GM12878 (cell line): ENCODE measurements around the gene PCED1B. TPM values are rescaled to one million over a fixed set of nuclear protein-coding genes. Genes with fewer than 3 reads are reported as not detected.

Experiments used
- ATAC-seq: fragments of 200-7000 bp; cut with Tn5 transposase; 3 replicates; pipeline ENCODE4 v1.9.1; 2020; ENCODE audit warnings: mild to moderate bottlenecking, moderate library complexity
- BruUV-seq: library from RNA; stranded (reverse); fragments of 400-500 nt; replicated peaks from 2 replicates; lab custom pipeline; 2021; lab: Mats Ljungman, UMichigan
- CTCF ChIA-PET: fragments of 300-600 bp; sonication (Branson Sonifier 250); formaldehyde crosslinking; extraction: SDS; loops from one replicate; lab custom pipeline; 2021; ENCODE audit warnings: inconsistent platforms; lab: Yijun Ruan, JAX
- POLR2A ChIA-PET: fragments of 350-600 bp; formaldehyde crosslinking; extraction: SDS; loops from one replicate; lab custom pipeline; 2021; ENCODE audit warnings: inconsistent platforms; lab: Charles Lee
- RAD21 ChIA-PET: fragments of 300-600 bp; sonication (Branson Sonifier 250); formaldehyde crosslinking; loops from one replicate; lab custom pipeline; 2023; ENCODE audit warnings: antibody characterized with exemption; ENCODE audit not compliant: unreplicated experiment; lab: Charles Lee
- SMC1A ChIA-PET: fragments of 300-600 bp; sonication (Branson Sonifier 250); formaldehyde crosslinking; loops from one replicate; lab custom pipeline; 2023; ENCODE audit not compliant: unreplicated experiment, uncharacterized antibody; lab: Charles Lee
- DNase-seq: peaks from one replicate; pipeline ENCODE4 v3.0.0-alpha.2; 2011; ENCODE audit warnings: low read depth, low spot score
- FAIRE-seq: peaks from 3 replicates; lab custom pipeline; 2011; peaks lifted over from hg19 to GRCh38; lab: Jason Lieb, UNC
- H2AFZ ChIP-seq: 2 replicates; pipeline ENCODE4 v1.6.0; 2011; ENCODE audit warnings: low read depth, low read length, control low read depth; ENCODE audit not compliant: control insufficient read depth
- H3K27ac ChIP-seq: 2 replicates; pipeline ENCODE4 v1.5.1; 2011; ENCODE audit warnings: control low read depth; ENCODE audit not compliant: control insufficient read depth, insufficient read depth
- H3K27me3 ChIP-seq, 2 experiments: replicated peaks in 1 of 2; 2 replicates each; pipeline versions ENCODE4 v1.6.0 to v1.6.1; 2011; ENCODE audit warnings: low read length in 1 of 2; ENCODE audit not compliant: control insufficient read depth in 2 of 2, insufficient read depth in 2 of 2
- H3K36me3 ChIP-seq, 2 experiments: 2 replicates each; pipeline ENCODE4 v1.5.1; 2011; ENCODE audit warnings: low read length in 1 of 2; ENCODE audit not compliant: control insufficient read depth in 2 of 2, insufficient read depth in 2 of 2
- H3K4me1 ChIP-seq: 2 replicates; pipeline ENCODE4 v1.6.1; 2011; ENCODE audit warnings: mild to moderate bottlenecking, low read length, moderate library complexity, mixed read lengths; ENCODE audit not compliant: control insufficient read depth, insufficient read depth
- H3K4me2 ChIP-seq: 2 replicates; pipeline ENCODE4 v1.6.0; 2011; ENCODE audit warnings: control low read depth; ENCODE audit not compliant: control insufficient read depth, insufficient read depth
- H3K4me3 ChIP-seq: fragments of 200-600 bp; sonication (generic); 2 replicates; pipeline ENCODE4 v1.5.1; 2016
- H3K79me2 ChIP-seq: 2 replicates; pipeline ENCODE4 v1.6.0; 2011; ENCODE audit warnings: low read length; ENCODE audit not compliant: control insufficient read depth, insufficient read depth
- H3K9ac ChIP-seq: 2 replicates; pipeline ENCODE4 v1.8.0; 2011; ENCODE audit warnings: low read length, control low read depth, mixed read lengths; ENCODE audit not compliant: control insufficient read depth, insufficient read depth
- H3K9me3 ChIP-seq: replicated peaks from 3 replicates; pipeline ENCODE4 v1.5.1; 2011; ENCODE audit warnings: mild to moderate bottlenecking, low read length; ENCODE audit not compliant: control insufficient read depth, insufficient read depth
- H4K20me1 ChIP-seq: 2 replicates; pipeline ENCODE4 v1.6.0; 2011; ENCODE audit not compliant: control insufficient read depth, insufficient read depth
- BRCA1 ChIP-seq: IDR thresholded peaks from 2 replicates; pipeline ENCODE4 v1.6.1; 2011; ENCODE audit warnings: low read depth, low read length, improper control_type of control experiment
- FOXK2 ChIP-seq: fragments of 450-650 bp; IDR thresholded peaks from 2 replicates; pipeline ENCODE4 v1.6.1; 2017; ENCODE audit warnings: mild to moderate bottlenecking, moderate library complexity
- HCFC1 ChIP-seq: fragments of 150-350 bp; IDR thresholded peaks from 2 replicates; pipeline ENCODE4 v1.6.1; 2014; ENCODE audit warnings: low read length
- JUND ChIP-seq: IDR thresholded peaks from 2 replicates; pipeline ENCODE4 v1.6.1; 2012; ENCODE audit warnings: low read depth, mild to moderate bottlenecking, low read length, improper control_type of control experiment, moderate library complexity
- KDM1A ChIP-seq: fragments of 200-600 bp; sonication (generic); IDR thresholded peaks from 2 replicates; pipeline ENCODE4 v1.6.1; 2016; ENCODE audit warnings: borderline replicate concordance
- KLF5 ChIP-seq: fragments of 450-650 bp; IDR thresholded peaks from 2 replicates; pipeline ENCODE4 v1.6.1; 2014; ENCODE audit warnings: mild to moderate bottlenecking; ENCODE audit not compliant: partially characterized antibody
- MTA3 ChIP-seq: IDR thresholded peaks from 2 replicates; pipeline ENCODE4 v1.6.1; 2012; ENCODE audit warnings: low read length, inconsistent platforms, borderline replicate concordance
- NRF1 ChIP-seq: conservative IDR thresholded peaks from 2 replicates; pipeline ENCODE4 v1.6.1; 2011; ENCODE audit warnings: mild to moderate bottlenecking, low read depth, low read length, improper control_type of control experiment
- PAX5 ChIP-seq: IDR thresholded peaks from 2 replicates; pipeline ENCODE4 v1.6.1; 2011; ENCODE audit warnings: low read depth, low read length, borderline replicate concordance
- PML ChIP-seq: IDR thresholded peaks from 2 replicates; pipeline ENCODE4 v1.6.1; 2012; ENCODE audit warnings: low read length, inconsistent platforms
- POLR2AphosphoS5 ChIP-seq: IDR thresholded peaks from 2 replicates; pipeline ENCODE4 v1.6.1; 2011; ENCODE audit warnings: mild to moderate bottlenecking, low read length, inconsistent platforms
- SIN3A ChIP-seq: IDR thresholded peaks from 2 replicates; pipeline ENCODE4 v1.6.1; 2012; ENCODE audit warnings: low read depth, low read length, improper control_type of control experiment
- STAT3 ChIP-seq: IDR thresholded peaks from 2 replicates; pipeline ENCODE4 v1.6.1; 2011; ENCODE audit warnings: low read depth, low read length, improper control_type of control experiment
- ZNF384 ChIP-seq: IDR thresholded peaks from 2 replicates; pipeline ENCODE4 v1.6.1; 2012; ENCODE audit warnings: low read depth, mild to moderate bottlenecking, low read length, improper control_type of control experiment, borderline replicate concordance
- ZNF622 ChIP-seq: fragments of 450-650 bp; IDR thresholded peaks from 2 replicates; pipeline ENCODE4 v1.6.1; 2017; ENCODE audit warnings: mild to moderate bottlenecking, inconsistent platforms
- WGBS: methylation state at CpG from one replicate; pipeline ENCODE4 v1.1.6; 2016; ENCODE audit warnings: low lambda C conversion rate; ENCODE audit not compliant: insufficient replicate concordance, insufficient coverage; ENCODE audit errors: missing lambda C conversion rate; 5-methylcytosine and 5-hydroxymethylcytosine counted together
- in situ Hi-C: fragments of 300-500 bp; cut with MboI; formaldehyde crosslinking; loops from 9 replicates; pipeline ENCODE4 v1.14.3; 2018; ENCODE audit warnings: mixed read lengths
- intact Hi-C: fragments of 100-400 bp; cut with micrococcal nuclease; formaldehyde crosslinking; loops from one replicate; pipeline ENCODE4 v1.14.2; 2022; ENCODE audit not compliant: unreplicated experiment
- polyA plus RNA-seq, 11 experiments: library from polyadenylated mRNA; depleted of rRNA in 4 of 11; unstranded in 6 of 11; stranded (reverse) in 5 of 11; fragments of >200 nt; fragmentation: Nextera tagmentation in 4 of 11; fragmentation: Illumina TruSeq in 1 of 11; extraction: Ambion mirVana in 4 of 11; extraction: Trizol in 1 of 11; gene quantifications; 1 replicate in 1 of 11; 2 replicates in 10 of 11; pipeline versions ENCODE4 v1.2.1 to v1.2.3, GENCODE V29; 2011 to 2016; ENCODE audit warnings: inconsistent platforms in 2 of 11, missing spikeins in 2 of 11, low read depth in 1 of 11
- total RNA-seq, 4 experiments: library from RNA; depleted of rRNA in 3 of 4; stranded (reverse); fragments of >200 nt in 3 of 4; fragmentation: Illumina TruSeq in 1 of 4; extraction: Trizol in 1 of 4; gene quantifications; 2 replicates each; pipeline versions ENCODE4 v1.2.1 to v1.2.3, GENCODE V29; 2013 to 2021
- TF ChIP-seq, protein P1 (sequence below): fragments of 450-650 bp; formaldehyde crosslinking; IDR thresholded peaks from 2 replicates; pipeline ENCODE4 v1.4.0; 2022; ENCODE audit warnings: mild to moderate bottlenecking, moderate library complexity
- TF ChIP-seq, protein P2 (sequence below): fragments of 150-350 bp; IDR thresholded peaks from 2 replicates; pipeline ENCODE4 v1.6.1; 2016; ENCODE audit warnings: low read depth, low read length
- TF ChIP-seq, protein P3 (sequence below): fragments of 450-650 bp; IDR thresholded peaks from 2 replicates; pipeline ENCODE4 v1.6.1; 2014; ENCODE audit warnings: mild to moderate bottlenecking

Gene PCED1B
- total and polyA plus RNA-seq, 10 of the 15 experiments (the other 5 are each of a cell fraction or from before 2014, with no cell fraction given), result 0.80 to 8.8 (median 3.0) TPM

- H3K27me3 ChIP-seq, result no peaks in the 10 kb centered on the region
- no peaks in the 10 kb centered on the region for H3K79me2 ChIP-seq
- ChIA-PET CTCF (interaction anchor here (0.9 to 1.3 kb wide), 3 partner anchors 19 to 180 kb away, joined by 3 to 8 read pairs (median 3); no protein-coding TSS in a partner anchor), RAD21 (interaction anchor here (0.6 to 2.7 kb wide), 4 partner anchors 11 to 135 kb away, joined by 3 to 7 read pairs (median 4); partner anchors contain the start of gene PCED1B), SMC1A (interaction anchor here (0.8 to 1.5 kb wide), 7 partner anchors 8 to 492 kb away, joined by 3 to 7 read pairs (median 4); partner anchors contain the start of gene RPAP3), POLR2A (interaction anchor here (1.0 kb wide), 1 partner anchor 14 kb away, joined by 3 read pairs; no protein-coding TSS in a partner anchor)
- H2AFZ ChIP-seq, result no peak overlapping the region
- intact Hi-C loops (no loop called here), in situ Hi-C loops (no loop called here)
- ATAC-seq (no peak), DNase-seq (no peak), FAIRE-seq (no peak)
- H4K20me1 ChIP-seq, result no peaks in the 10 kb centered on the region
- BruUV-seq, result no TSS peak
- H3K36me3 ChIP-seq, result no peaks in the 10 kb centered on the region
- H3K4me3 ChIP-seq, result no peak overlapping the region
- H3K9me3 ChIP-seq, result no peaks in the 10 kb centered on the region; the same call in 2 of the 3 replicates
- no peak overlapping the region for H3K9ac ChIP-seq
- H3K4me2 ChIP-seq, result no peak overlapping the region
- H3K27ac ChIP-seq, result no peak overlapping the region
- WGBS, result 82% methylated on average over 3 of the region's 3 CpGs
- peaks cover 29% of the 10 kb centered on the region for H3K4me1 ChIP-seq
- TF ChIP-seq NRF1, result no peak
- TF ChIP-seq, protein P1, sequence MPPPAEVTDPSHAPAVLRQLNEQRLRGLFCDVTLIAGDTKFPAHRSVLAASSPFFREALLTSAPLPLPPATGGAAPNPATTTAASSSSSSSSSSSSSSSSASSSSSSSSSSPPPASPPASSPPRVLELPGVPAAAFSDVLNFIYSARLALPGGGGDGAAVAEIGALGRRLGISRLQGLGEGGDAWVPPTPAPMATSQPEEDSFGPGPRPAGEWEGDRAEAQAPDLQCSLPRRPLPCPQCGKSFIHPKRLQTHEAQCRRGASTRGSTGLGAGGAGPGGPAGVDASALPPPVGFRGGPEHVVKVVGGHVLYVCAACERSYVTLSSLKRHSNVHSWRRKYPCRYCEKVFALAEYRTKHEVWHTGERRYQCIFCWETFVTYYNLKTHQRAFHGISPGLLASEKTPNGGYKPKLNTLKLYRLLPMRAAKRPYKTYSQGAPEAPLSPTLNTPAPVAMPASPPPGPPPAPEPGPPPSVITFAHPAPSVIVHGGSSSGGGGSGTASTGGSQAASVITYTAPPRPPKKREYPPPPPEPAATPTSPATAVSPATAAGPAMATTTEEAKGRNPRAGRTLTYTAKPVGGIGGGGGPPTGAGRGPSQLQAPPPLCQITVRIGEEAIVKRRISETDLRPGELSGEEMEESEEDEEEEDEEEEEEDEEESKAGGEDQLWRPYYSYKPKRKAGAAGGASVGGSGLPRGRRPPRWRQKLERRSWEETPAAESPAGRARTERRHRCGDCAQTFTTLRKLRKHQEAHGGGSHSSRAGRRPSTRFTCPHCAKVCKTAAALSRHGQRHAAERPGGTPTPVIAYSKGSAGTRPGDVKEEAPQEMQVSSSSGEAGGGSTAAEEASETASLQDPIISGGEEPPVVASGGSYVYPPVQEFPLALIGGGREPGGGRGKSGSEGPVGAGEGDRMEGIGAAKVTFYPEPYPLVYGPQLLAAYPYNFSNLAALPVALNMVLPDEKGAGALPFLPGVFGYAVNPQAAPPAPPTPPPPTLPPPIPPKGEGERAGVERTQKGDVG, result no peak
- no peak for TF ChIP-seq KLF5
- TF ChIP-seq SIN3A, result no peak
- TF ChIP-seq, protein P2, sequence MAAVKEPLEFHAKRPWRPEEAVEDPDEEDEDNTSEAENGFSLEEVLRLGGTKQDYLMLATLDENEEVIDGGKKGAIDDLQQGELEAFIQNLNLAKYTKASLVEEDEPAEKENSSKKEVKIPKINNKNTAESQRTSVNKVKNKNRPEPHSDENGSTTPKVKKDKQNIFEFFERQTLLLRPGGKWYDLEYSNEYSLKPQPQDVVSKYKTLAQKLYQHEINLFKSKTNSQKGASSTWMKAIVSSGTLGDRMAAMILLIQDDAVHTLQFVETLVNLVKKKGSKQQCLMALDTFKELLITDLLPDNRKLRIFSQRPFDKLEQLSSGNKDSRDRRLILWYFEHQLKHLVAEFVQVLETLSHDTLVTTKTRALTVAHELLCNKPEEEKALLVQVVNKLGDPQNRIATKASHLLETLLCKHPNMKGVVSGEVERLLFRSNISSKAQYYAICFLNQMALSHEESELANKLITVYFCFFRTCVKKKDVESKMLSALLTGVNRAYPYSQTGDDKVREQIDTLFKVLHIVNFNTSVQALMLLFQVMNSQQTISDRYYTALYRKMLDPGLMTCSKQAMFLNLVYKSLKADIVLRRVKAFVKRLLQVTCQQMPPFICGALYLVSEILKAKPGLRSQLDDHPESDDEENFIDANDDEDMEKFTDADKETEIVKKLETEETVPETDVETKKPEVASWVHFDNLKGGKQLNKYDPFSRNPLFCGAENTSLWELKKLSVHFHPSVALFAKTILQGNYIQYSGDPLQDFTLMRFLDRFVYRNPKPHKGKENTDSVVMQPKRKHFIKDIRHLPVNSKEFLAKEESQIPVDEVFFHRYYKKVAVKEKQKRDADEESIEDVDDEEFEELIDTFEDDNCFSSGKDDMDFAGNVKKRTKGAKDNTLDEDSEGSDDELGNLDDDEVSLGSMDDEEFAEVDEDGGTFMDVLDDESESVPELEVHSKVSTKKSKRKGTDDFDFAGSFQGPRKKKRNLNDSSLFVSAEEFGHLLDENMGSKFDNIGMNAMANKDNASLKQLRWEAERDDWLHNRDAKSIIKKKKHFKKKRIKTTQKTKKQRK, result no peak
- TF ChIP-seq HCFC1, result no peak
- no peak for TF ChIP-seq POLR2AphosphoS5
- TF ChIP-seq BRCA1, result no peak
- no peak for TF ChIP-seq PML
- TF ChIP-seq MTA3, result no peak
- no peak for TF ChIP-seq FOXK2
- TF ChIP-seq PAX5, result no peak
- no peak for TF ChIP-seq STAT3
- TF ChIP-seq ZNF622, result no peak
- TF ChIP-seq KDM1A, result no peak
- TF ChIP-seq, protein P3, sequence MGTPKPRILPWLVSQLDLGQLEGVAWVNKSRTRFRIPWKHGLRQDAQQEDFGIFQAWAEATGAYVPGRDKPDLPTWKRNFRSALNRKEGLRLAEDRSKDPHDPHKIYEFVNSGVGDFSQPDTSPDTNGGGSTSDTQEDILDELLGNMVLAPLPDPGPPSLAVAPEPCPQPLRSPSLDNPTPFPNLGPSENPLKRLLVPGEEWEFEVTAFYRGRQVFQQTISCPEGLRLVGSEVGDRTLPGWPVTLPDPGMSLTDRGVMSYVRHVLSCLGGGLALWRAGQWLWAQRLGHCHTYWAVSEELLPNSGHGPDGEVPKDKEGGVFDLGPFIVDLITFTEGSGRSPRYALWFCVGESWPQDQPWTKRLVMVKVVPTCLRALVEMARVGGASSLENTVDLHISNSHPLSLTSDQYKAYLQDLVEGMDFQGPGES, result no peak
- TF ChIP-seq JUND, result no peak
- TF ChIP-seq ZNF384, result no peak
These were observed 134.0 kb downstream of the PCED1B start for GRCh38 chr12:47213396-47213795.
